Fibroblast of villous mesenchyme (primary cell): ENCODE measurements around the gene PGAP3. TPM values are rescaled to one million over a fixed set of nuclear protein-coding genes. Genes with fewer than 3 reads are reported as not detected.

ENCODE experiments used
- DNase-seq: peaks from one replicate; pipeline ENCODE4 v3.0.0-alpha.2; 2010; ENCODE audit warnings: low read depth
- H3K4me3 ChIP-seq: 2 replicates; pipeline ENCODE4 v1.5.1; 2011; ENCODE audit warnings: low read depth, mild to moderate bottlenecking, low read length
- CTCF ChIP-seq: IDR thresholded peaks from 2 replicates; pipeline ENCODE4 v1.5.1; 2012; ENCODE audit warnings: low read depth, mild to moderate bottlenecking, low read length; ENCODE audit not compliant: insufficient read depth
- total RNA-seq: library from RNA; depleted of rRNA; stranded (reverse); fragments of >200 nt; gene quantifications from 2 replicates; pipeline ENCODE4 v1.2.3, GENCODE V29; 2012

PGAP3 gene
- total RNA-seq: 4.7 and 7.7 TPM in 2 replicates

- peak within 1 kb of the TSS; percentile 87 for H3K4me3 ChIP-seq
- no peak for TF ChIP-seq CTCF
- peak; percentile 89 for DNase-seq
Observed at GRCh38 chr17:39687546-39688474, at the start of gene PGAP3. TSS of gene PGAP3 (minus strand) at chr17:39688057. CDS start at chr17:39688014, 43 bp downstream.

- H3K4me3 ChIP-seq: no peak overlapping the region
- no peak for TF ChIP-seq CTCF
- no peak for DNase-seq
Observed at GRCh38 chr17:39737206-39737759, 49.4 kb upstream of the PGAP3 start.

- no peak overlapping the region for H3K4me3 ChIP-seq
- DNase-seq: no peak
- no peak for TF ChIP-seq CTCF
Observed at GRCh38 chr17:39736319-39737165, 48.7 kb upstream of the PGAP3 start.

GRCh38 chr17:39735882-39736281 is 48.0 kb upstream of the PGAP3 start:
- no peak for TF ChIP-seq CTCF
- no peak overlapping the region for H3K4me3 ChIP-seq
- DNase-seq: no peak

GRCh38 chr17:39732586-39732985 is 44.7 kb upstream of the PGAP3 start:
- DNase-seq: no peak
- H3K4me3 ChIP-seq: no peak overlapping the region
- no peak for TF ChIP-seq CTCF

GRCh38 chr17:39730095-39730921 is 42.5 kb upstream of the PGAP3 start, which contains the start of gene MIEN1:
TSS of gene MIEN1 (minus strand) at chr17:39730532. CDS start at chr17:39730495, 37 bp downstream.
- DNase-seq: peak; percentile 81
- TF ChIP-seq CTCF: peak; percentile 84
- peak within 1 kb of the TSS; percentile 87 for H3K4me3 ChIP-seq
